GM12801 (cell line): ENCODE data around the gene MAN1B1.

ENCODE experiments used
- CTCF ChIP-seq: IDR thresholded peaks from one replicate; pipeline ENCODE4 v1.5.1; 2011; ENCODE audit warnings: control low read depth; ENCODE audit not compliant: insufficient read length; ENCODE audit errors: extremely low read depth

MAN1B1 gene

GRCh38 chr9:137152844-137153405 is 66.1 kb downstream of the MAN1B1 start:
- no peak for TF ChIP-seq CTCF

GRCh38 chr9:137156567-137157375 is 70.0 kb downstream of the MAN1B1 start:
- TF ChIP-seq CTCF, result no peak

GRCh38 chr9:137157618-137158415 is 71.0 kb downstream of the MAN1B1 start:
- no peak for TF ChIP-seq CTCF

- TF ChIP-seq CTCF, result no peak
Observed at GRCh38 chr9:137158625-137159024, 71.8 kb downstream of the MAN1B1 start.
